Posterior cingulate gyrus (tissue), 11 donors: ENCODE results near the gene NOS3.

Source experiments
- DNase-seq, 10 donors: peaks; one replicate each; pipeline versions ENCODE4 v3.0.0 to v3.0.0-alpha.2; 2020 to 2021; ENCODE audit warnings: mixed read lengths in 3 of 10
- intact Hi-C: fragments of 100-400 bp; cut with DNase I; formaldehyde crosslinking; loops from one replicate; pipeline ENCODE4 v1.15.1; 2023

Gene NOS3

GRCh38 chr7:150976529-150977381, 14.1 kb upstream of the NOS3 start:
- intact Hi-C loops: no loop called here
- peak in 2 of 10 donors; percentile 59 to 74 for DNase-seq

GRCh38 chr7:150977382-150978125, 13.3 kb upstream of the NOS3 start:
- DNase-seq: peak in 2 of 10 donors; percentile 62 to 81
- intact Hi-C loops: no loop called here

GRCh38 chr7:150978126-150978789, 12.6 kb upstream of the NOS3 start, which contains the start of gene KCNH2:
TSS of gene KCNH2 (minus strand) at chr7:150978321. CDS start at chr7:150977913, 408 bp downstream.
- intact Hi-C loops: no loop called here
- DNase-seq: peak in 9 of 10 donors; percentile 58 to 94 (median 68)

GRCh38 chr7:150979713-150980390, 11.0 kb upstream of the NOS3 start:
- peak in 4 of 10 donors; percentile 56 to 88 (median 79) for DNase-seq

GRCh38 chr7:150980663-150981062, 10.2 kb upstream of the NOS3 start:
- DNase-seq: peak in 1 of 10 donors; percentile 71
- intact Hi-C loops: no loop called here

More at GRCh38 chr7:150979713-150980390, 11.0 kb upstream of the NOS3 start:
- intact Hi-C loops: no loop called here

GRCh38 chr7:150981644-150982043, 9.2 kb upstream of the NOS3 start:
- peak in 2 of 10 donors; percentile 21 to 40 for DNase-seq
- intact Hi-C loops: no loop called here

GRCh38 chr7:150982351-150982750, 8.5 kb upstream of the NOS3 start:
- intact Hi-C loops: no loop called here
- DNase-seq: peak; percentile 74 to 98 (median 88)

- intact Hi-C loops: no loop called here
- DNase-seq: peak in 1 of 10 donors; percentile 52
Observed at GRCh38 chr7:150983893-150984368, 6.9 kb upstream of the NOS3 start.

GRCh38 chr7:150986099-150986512, 4.7 kb upstream of the NOS3 start:
- peak; percentile 58 to 97 (median 78) for DNase-seq
- intact Hi-C loops: loop anchor here (5.0 kb wide), 1 partner anchor 209 kb away; no protein-coding TSS in a partner anchor

- DNase-seq: peak in 2 of 10 donors; percentile 60 to 71
- intact Hi-C loops: loop anchor here (5.0 kb wide), 1 partner anchor 209 kb away; no protein-coding TSS in a partner anchor
Observed at GRCh38 chr7:150986556-150986955, 4.3 kb upstream of the NOS3 start.

- intact Hi-C loops: loop anchor here (1.0 to 5.0 kb wide), 3 partner anchors 25 to 211 kb away; no protein-coding TSS in a partner anchor
- DNase-seq: peak in 9 of 10 donors; percentile 63 to 96 (median 73)
Observed at GRCh38 chr7:150988230-150989226, 2.3 kb upstream of the NOS3 start.

GRCh38 chr7:150989456-150989855, 1.4 kb upstream of the NOS3 start:
- DNase-seq: peak in 1 of 10 donors; percentile 69
- intact Hi-C loops: loop anchor here (5.0 kb wide), 1 partner anchor 212 kb away; no protein-coding TSS in a partner anchor

- peak in 1 of 10 donors; percentile 64 for DNase-seq
- intact Hi-C loops: no loop called here
Observed at GRCh38 chr7:150992051-150992640, 1.3 kb downstream of the NOS3 start.

GRCh38 chr7:150992833-150993302, 2.1 kb downstream of the NOS3 start:
- no peak for DNase-seq
- intact Hi-C loops: no loop called here

GRCh38 chr7:150993511-150993910, 2.7 kb downstream of the NOS3 start:
- no peak for DNase-seq
- intact Hi-C loops: no loop called here

- DNase-seq: no peak
- intact Hi-C loops: no loop called here
Observed at GRCh38 chr7:150994141-150994837, 3.5 kb downstream of the NOS3 start.

GRCh38 chr7:150994838-150995510, 4.2 kb downstream of the NOS3 start:
- intact Hi-C loops: no loop called here
- DNase-seq: no peak
